A549 (cell line): ENCODE results near the gene MAPKAPK3. TPM values are rescaled to one million over a fixed set of nuclear protein-coding genes. Genes with fewer than 3 reads are reported as not detected.

ENCODE experiments used
- ATAC-seq, 2 experiments: fragments of 200-7000 bp in 1 of 2; fragments of >200 bp in 1 of 2; cut with Nextera tagmentation in 1 of 2; cut with Tn5 transposase in 1 of 2; 3 replicates each; pipeline versions ENCODE4 v1.8.0 to v1.9.1; 2018 to 2020; ENCODE audit warnings: mild to moderate bottlenecking in 1 of 2, moderate library complexity in 1 of 2
- CTCF ChIA-PET: fragments of 300-600 bp; sonication (Branson Sonifier 250); formaldehyde crosslinking; extraction: SDS; loops from one replicate; lab custom pipeline; 2021; ENCODE audit warnings: antibody characterized with exemption, inconsistent platforms; lab: Yijun Ruan, JAX
- POLR2A ChIA-PET: fragments of 350-600 bp; formaldehyde crosslinking; extraction: SDS; loops from one replicate; lab custom pipeline; 2021; ENCODE audit warnings: antibody characterized with exemption, inconsistent platforms; lab: Yijun Ruan, JAX
- DNase-seq, 2 experiments: peaks; one replicate each; pipeline versions ENCODE4 v3.0.0 to v3.0.0-alpha.2; 2011 to 2016; ENCODE audit warnings: low read depth in 1 of 2, low spot score in 1 of 2
- FAIRE-seq: peaks from 2 replicates; lab custom pipeline; 2011; peaks lifted over from hg19 to GRCh38; lab: Jason Lieb, UNC
- H3K27ac ChIP-seq, 2 experiments: fragments of >200 bp; sonication (Bioruptor Twin); formaldehyde crosslinking; 3 replicates each; pipeline ENCODE4 v1.5.1; 2016 to 2017
- H3K4me1 ChIP-seq: fragments of >200 bp; sonication (Bioruptor Twin); formaldehyde crosslinking; 3 replicates; pipeline ENCODE4 v1.6.1; 2016
- H3K4me2 ChIP-seq: fragments of >200 bp; sonication (Bioruptor Twin); formaldehyde crosslinking; 3 replicates; pipeline ENCODE4 v1.6.1; 2016
- H3K4me3 ChIP-seq: fragments of >200 bp; sonication (Bioruptor Twin); formaldehyde crosslinking; 3 replicates; pipeline ENCODE4 v1.5.1; 2016
- H3K9me3 ChIP-seq: fragments of >200 bp; sonication (Bioruptor Twin); formaldehyde crosslinking; 3 replicates; pipeline ENCODE4 v1.6.1; 2016
- BHLHE40 ChIP-seq: IDR thresholded peaks from 2 replicates; pipeline ENCODE4 v1.6.1; 2012; ENCODE audit warnings: low read depth, low read length, inconsistent platforms
- EHF ChIP-seq: fragments of 250-450 bp; sonication (Bioruptor Pico); IDR thresholded peaks from 2 replicates; pipeline ENCODE4 v1.5.0; 2020; ENCODE audit warnings: mild to moderate bottlenecking
- EHMT2 ChIP-seq: fragments of 200-600 bp; sonication (generic); IDR thresholded peaks from 2 replicates; pipeline ENCODE4 v1.6.1; 2016; ENCODE audit warnings: antibody characterized with exemption, low read depth, mild to moderate bottlenecking, moderate library complexity
- FOSB ChIP-seq: fragments of 250-450 bp; sonication (Bioruptor Pico); IDR thresholded peaks from 2 replicates; pipeline ENCODE4 v1.5.0; 2020; ENCODE audit warnings: mild to moderate bottlenecking, moderate library complexity
- HDAC2 ChIP-seq: fragments of 200-600 bp; sonication (generic); IDR thresholded peaks from 2 replicates; pipeline ENCODE4 v1.6.1; 2016
- HOXB13 ChIP-seq: fragments of 250-450 bp; sonication (Bioruptor Pico); IDR thresholded peaks from 2 replicates; pipeline ENCODE4 v1.5.0; 2020; ENCODE audit warnings: low read depth, mild to moderate bottlenecking, moderate library complexity
- HOXB5 ChIP-seq: fragments of 250-450 bp; sonication (Bioruptor Pico); IDR thresholded peaks from 2 replicates; pipeline ENCODE4 v1.5.0; 2020; ENCODE audit warnings: mild to moderate bottlenecking, moderate library complexity
- JUN ChIP-seq, 2 experiments: fragments of >200 bp; sonication (Bioruptor Twin); formaldehyde crosslinking; IDR thresholded peaks; 2 replicates in 1 of 2; 3 replicates in 1 of 2; pipeline ENCODE4 v1.6.1; 2016 to 2017
- JUNB ChIP-seq: fragments of >200 bp; sonication (Bioruptor Twin); formaldehyde crosslinking; IDR thresholded peaks from 2 replicates; pipeline ENCODE4 v1.6.1; 2016
- MAZ ChIP-seq: fragments of 150-350 bp; IDR thresholded peaks from 2 replicates; pipeline ENCODE4 v1.6.1; 2014; ENCODE audit warnings: antibody characterized with exemption, low read depth, low read length, borderline replicate concordance
- POLR2A ChIP-seq: IDR thresholded peaks from 2 replicates; pipeline ENCODE4 v1.6.1; 2012; ENCODE audit warnings: mild to moderate bottlenecking, low read length
- RAD21 ChIP-seq, 2 experiments: fragments of >200 bp in 1 of 2; sonication (Bioruptor Twin) in 1 of 2; formaldehyde crosslinking in 1 of 2; IDR thresholded peaks in 1 of 2; conservative IDR thresholded peaks in 1 of 2; 2 replicates in 1 of 2; 3 replicates in 1 of 2; pipeline ENCODE4 v1.6.1; 2012 to 2018; ENCODE audit warnings: inconsistent platforms in 1 of 2
- RCOR1 ChIP-seq: fragments of 150-350 bp; IDR thresholded peaks from 2 replicates; pipeline ENCODE4 v1.6.1; 2014; ENCODE audit warnings: antibody characterized with exemption, low read length, low read depth
- RFX5 ChIP-seq: fragments of 450-650 bp; IDR thresholded peaks from 2 replicates; pipeline ENCODE4 v1.7.1; 2014; ENCODE audit warnings: antibody characterized with exemption, mild to moderate bottlenecking, moderate library complexity
- SMC3 ChIP-seq: fragments of >200 bp; sonication (Bioruptor Twin); formaldehyde crosslinking; IDR thresholded peaks from 3 replicates; pipeline ENCODE4 v1.6.1; 2018; ENCODE audit warnings: inconsistent platforms
- SREBF2 ChIP-seq: fragments of 450-650 bp; IDR thresholded peaks from 2 replicates; pipeline ENCODE4 v1.6.1; 2014; ENCODE audit warnings: mild to moderate bottlenecking, moderate library complexity
- WGBS: methylation state at CpG from one replicate; pipeline ENCODE4 v1.1.6; 2017; ENCODE audit errors: missing lambda C conversion rate; 5-methylcytosine and 5-hydroxymethylcytosine counted together
- polyA plus RNA-seq, 4 experiments: library from polyadenylated mRNA; depleted of rRNA in 3 of 4; stranded (reverse); fragments of >200 nt; fragmentation: RNase III in 1 of 4; extraction: RNeasy Plus Mini Kit Qiagen cat#74134 plus additional on column Dnase treatment in 1 of 4; gene quantifications; 2 replicates in 3 of 4; 3 replicates in 1 of 4; pipeline ENCODE4 v1.2.3, GENCODE V29; 2011 to 2017
- TF ChIP-seq, protein P1 (sequence below): fragments of >200 bp; sonication (Bioruptor Twin); formaldehyde crosslinking; IDR thresholded peaks from 2 replicates; pipeline ENCODE4 v1.6.1; 2016
- TF ChIP-seq, protein P2 (sequence below): fragments of 200-600 bp; sonication (generic); IDR thresholded peaks from 2 replicates; pipeline ENCODE4 v1.6.1; 2016; ENCODE audit warnings: antibody characterized with exemption, mild to moderate bottlenecking, moderate library complexity
- TF ChIP-seq, protein P3 (sequence below): fragments of 150-350 bp; IDR thresholded peaks from 2 replicates; pipeline ENCODE4 v1.6.1; 2014; ENCODE audit warnings: low read depth, mild to moderate bottlenecking, low read length
- TF ChIP-seq, protein P4 (sequence below): fragments of >200 bp; sonication (Bioruptor Twin); formaldehyde crosslinking; IDR thresholded peaks from 3 replicates; pipeline ENCODE4 v1.6.1; 2016
- TF ChIP-seq, protein P5 (sequence below): IDR thresholded peaks from 2 replicates; pipeline ENCODE4 v1.6.1; 2012; ENCODE audit warnings: low read depth, borderline replicate concordance
- TF ChIP-seq, protein P6 (sequence below): fragments of 250-450 bp; sonication (Bioruptor Pico); IDR thresholded peaks from 2 replicates; pipeline ENCODE4 v1.5.0; 2021; ENCODE audit warnings: mild to moderate bottlenecking, moderate library complexity, borderline replicate concordance
- TF ChIP-seq, protein P7 (sequence below): IDR thresholded peaks from 2 replicates; pipeline ENCODE4 v1.6.1; 2012

The MAPKAPK3 gene
- polyA plus RNA-seq, 2 of the 4 experiments (the other 2 are of a cell fraction), result 14.6 to 16.5 TPM

DNA sequence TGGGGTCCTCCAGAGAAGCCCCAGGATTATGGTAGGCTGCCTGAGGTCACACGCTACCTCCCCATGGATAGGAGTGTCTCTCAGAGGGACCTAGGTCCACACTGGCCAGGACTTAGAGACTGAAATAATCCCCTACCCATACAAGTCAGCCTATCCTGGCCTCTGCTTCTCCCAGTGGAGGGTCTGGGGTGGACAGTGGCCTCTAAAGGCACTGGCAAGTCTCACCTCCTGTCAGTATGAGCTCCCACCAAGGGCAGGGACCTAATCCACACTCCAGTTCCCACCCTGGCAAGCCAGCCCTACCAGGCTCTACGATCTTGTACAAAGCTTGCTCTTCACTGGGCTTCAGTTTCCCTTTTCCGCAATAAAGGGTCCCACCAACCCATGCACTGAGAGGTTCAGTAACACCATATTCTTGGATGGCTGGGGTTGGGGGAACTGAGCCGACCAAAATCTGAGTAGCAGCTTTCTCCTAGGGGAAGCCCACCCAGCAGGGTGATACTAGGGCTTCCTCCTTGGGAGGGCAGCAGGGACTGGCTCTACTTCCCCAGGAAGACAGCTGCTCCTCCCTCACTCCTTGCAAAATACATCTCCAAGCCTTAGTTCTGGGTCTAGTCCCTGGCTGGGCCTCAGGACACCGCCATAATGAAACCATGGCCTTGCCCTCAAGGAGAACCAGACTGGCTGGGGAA is 7.7 kb upstream of the MAPKAPK3 start:
- ChIA-PET CTCF (interaction anchor here (0.8 to 18.5 kb wide), 3 partner anchors 20 to 802 kb away, joined by 3 to 375 read pairs (median 3); partner anchors contain the start of genes C3orf18 and HEMK1), POLR2A (interaction anchor here (1.0 kb wide), 1 partner anchor 40 kb away, joined by 4 read pairs; the partner anchor contains the start of gene HEMK1)
- Histone ChIP-seq H3K4me3 (no peak overlapping the region), H3K9me3 (no peaks in the 10 kb centered on the region), H3K4me1 (peaks cover 25% of the 10 kb centered on the region), H3K4me2 (no peak overlapping the region), H3K27ac (no peak overlapping the region)
- ATAC-seq (no peak), DNase-seq (no peak), FAIRE-seq (no peak)
- TF ChIP-seq, protein P1, sequence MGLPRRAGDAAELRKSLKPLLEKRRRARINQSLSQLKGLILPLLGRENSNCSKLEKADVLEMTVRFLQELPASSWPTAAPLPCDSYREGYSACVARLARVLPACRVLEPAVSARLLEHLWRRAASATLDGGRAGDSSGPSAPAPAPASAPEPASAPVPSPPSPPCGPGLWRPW, result no peak
- TF ChIP-seq SMC3 (no peak), JUN (IDR thresholded peaks at IDR 0.05) (no peak), EHF (CRISPR knock-in tag) (no peak)
- TF ChIP-seq, protein P2, sequence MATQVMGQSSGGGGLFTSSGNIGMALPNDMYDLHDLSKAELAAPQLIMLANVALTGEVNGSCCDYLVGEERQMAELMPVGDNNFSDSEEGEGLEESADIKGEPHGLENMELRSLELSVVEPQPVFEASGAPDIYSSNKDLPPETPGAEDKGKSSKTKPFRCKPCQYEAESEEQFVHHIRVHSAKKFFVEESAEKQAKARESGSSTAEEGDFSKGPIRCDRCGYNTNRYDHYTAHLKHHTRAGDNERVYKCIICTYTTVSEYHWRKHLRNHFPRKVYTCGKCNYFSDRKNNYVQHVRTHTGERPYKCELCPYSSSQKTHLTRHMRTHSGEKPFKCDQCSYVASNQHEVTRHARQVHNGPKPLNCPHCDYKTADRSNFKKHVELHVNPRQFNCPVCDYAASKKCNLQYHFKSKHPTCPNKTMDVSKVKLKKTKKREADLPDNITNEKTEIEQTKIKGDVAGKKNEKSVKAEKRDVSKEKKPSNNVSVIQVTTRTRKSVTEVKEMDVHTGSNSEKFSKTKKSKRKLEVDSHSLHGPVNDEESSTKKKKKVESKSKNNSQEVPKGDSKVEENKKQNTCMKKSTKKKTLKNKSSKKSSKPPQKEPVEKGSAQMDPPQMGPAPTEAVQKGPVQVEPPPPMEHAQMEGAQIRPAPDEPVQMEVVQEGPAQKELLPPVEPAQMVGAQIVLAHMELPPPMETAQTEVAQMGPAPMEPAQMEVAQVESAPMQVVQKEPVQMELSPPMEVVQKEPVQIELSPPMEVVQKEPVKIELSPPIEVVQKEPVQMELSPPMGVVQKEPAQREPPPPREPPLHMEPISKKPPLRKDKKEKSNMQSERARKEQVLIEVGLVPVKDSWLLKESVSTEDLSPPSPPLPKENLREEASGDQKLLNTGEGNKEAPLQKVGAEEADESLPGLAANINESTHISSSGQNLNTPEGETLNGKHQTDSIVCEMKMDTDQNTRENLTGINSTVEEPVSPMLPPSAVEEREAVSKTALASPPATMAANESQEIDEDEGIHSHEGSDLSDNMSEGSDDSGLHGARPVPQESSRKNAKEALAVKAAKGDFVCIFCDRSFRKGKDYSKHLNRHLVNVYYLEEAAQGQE, result no peak
- TF ChIP-seq, protein P3, sequence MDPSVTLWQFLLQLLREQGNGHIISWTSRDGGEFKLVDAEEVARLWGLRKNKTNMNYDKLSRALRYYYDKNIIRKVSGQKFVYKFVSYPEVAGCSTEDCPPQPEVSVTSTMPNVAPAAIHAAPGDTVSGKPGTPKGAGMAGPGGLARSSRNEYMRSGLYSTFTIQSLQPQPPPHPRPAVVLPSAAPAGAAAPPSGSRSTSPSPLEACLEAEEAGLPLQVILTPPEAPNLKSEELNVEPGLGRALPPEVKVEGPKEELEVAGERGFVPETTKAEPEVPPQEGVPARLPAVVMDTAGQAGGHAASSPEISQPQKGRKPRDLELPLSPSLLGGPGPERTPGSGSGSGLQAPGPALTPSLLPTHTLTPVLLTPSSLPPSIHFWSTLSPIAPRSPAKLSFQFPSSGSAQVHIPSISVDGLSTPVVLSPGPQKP, result no peak
- TF ChIP-seq, protein P4, sequence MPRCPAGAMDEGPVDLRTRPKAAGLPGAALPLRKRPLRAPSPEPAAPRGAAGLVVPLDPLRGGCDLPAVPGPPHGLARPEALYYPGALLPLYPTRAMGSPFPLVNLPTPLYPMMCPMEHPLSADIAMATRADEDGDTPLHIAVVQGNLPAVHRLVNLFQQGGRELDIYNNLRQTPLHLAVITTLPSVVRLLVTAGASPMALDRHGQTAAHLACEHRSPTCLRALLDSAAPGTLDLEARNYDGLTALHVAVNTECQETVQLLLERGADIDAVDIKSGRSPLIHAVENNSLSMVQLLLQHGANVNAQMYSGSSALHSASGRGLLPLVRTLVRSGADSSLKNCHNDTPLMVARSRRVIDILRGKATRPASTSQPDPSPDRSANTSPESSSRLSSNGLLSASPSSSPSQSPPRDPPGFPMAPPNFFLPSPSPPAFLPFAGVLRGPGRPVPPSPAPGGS, result no peak
- WGBS, result 96% methylated on average over 5 of the region's 5 CpGs

DNA sequence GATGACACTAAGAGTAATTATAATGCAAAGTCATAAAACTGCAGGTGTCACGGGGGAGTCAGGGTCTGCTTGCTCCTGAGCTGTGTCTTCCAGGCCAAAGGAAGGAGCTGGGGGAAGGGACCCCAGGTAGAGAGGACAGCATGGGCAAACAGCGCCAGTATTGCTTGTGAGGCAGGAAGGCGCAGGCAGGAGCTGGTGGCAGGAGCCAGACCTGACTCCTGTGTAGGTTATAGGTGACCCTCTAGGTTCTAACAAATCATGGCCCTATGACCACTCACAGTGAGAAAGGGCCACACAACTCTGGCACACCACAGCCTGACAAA is 7.2 kb upstream of the MAPKAPK3 start:
- CTCF ChIA-PET, result interaction anchor here (1.3 to 18.5 kb wide), 3 partner anchors 21 to 59 kb away, joined by 3 to 375 read pairs (median 3); partner anchors contain the start of genes C3orf18 and HEMK1
- Histone ChIP-seq H3K9me3 (no peaks in the 10 kb centered on the region), H3K4me1 (peaks cover 25% of the 10 kb centered on the region), H3K27ac (no peak overlapping the region), H3K4me3 (no peak overlapping the region), H3K4me2 (no peak overlapping the region)
- DNase-seq (no peak), ATAC-seq (no peak), FAIRE-seq (no peak)
- POLR2A ChIA-PET, result interaction anchor here (1.0 kb wide), 1 partner anchor 40 kb away, joined by 4 read pairs; the partner anchor contains the start of gene HEMK1
- 90% methylated on average over 3 of the region's 3 CpGs for WGBS
- TF ChIP-seq BHLHE40, result no peak
- TF ChIP-seq MAZ, result no peak
- no peak for TF ChIP-seq FOSB (CRISPR knock-in tag)
- TF ChIP-seq, protein P5, sequence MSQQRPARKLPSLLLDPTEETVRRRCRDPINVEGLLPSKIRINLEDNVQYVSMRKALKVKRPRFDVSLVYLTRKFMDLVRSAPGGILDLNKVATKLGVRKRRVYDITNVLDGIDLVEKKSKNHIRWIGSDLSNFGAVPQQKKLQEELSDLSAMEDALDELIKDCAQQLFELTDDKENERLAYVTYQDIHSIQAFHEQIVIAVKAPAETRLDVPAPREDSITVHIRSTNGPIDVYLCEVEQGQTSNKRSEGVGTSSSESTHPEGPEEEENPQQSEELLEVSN, result no peak
- TF ChIP-seq, protein P6, sequence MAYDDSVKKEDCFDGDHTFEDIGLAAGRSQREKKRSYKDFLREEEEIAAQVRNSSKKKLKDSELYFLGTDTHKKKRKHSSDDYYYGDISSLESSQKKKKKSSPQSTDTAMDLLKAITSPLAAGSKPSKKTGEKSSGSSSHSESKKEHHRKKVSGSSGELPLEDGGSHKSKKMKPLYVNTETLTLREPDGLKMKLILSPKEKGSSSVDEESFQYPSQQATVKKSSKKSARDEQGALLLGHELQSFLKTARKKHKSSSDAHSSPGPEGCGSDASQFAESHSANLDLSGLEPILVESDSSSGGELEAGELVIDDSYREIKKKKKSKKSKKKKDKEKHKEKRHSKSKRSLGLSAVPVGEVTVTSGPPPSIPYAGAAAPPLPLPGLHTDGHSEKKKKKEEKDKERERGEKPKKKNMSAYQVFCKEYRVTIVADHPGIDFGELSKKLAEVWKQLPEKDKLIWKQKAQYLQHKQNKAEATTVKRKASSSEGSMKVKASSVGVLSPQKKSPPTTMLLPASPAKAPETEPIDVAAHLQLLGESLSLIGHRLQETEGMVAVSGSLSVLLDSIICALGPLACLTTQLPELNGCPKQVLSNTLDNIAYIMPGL (CRISPR knock-in tag), result no peak
- TF ChIP-seq RFX5, result no peak
- TF ChIP-seq HDAC2, result no peak
- no peak for TF ChIP-seq HOXB13 (CRISPR knock-in tag)
- TF ChIP-seq, protein P3, result no peak
- TF ChIP-seq EHMT2, result no peak
- no peak for TF ChIP-seq RAD21 (conservative IDR thresholded peaks at IDR 0.05 in 1 of 2, IDR thresholded peaks at IDR 0.05 in 1 of 2)
- TF ChIP-seq, protein P7, sequence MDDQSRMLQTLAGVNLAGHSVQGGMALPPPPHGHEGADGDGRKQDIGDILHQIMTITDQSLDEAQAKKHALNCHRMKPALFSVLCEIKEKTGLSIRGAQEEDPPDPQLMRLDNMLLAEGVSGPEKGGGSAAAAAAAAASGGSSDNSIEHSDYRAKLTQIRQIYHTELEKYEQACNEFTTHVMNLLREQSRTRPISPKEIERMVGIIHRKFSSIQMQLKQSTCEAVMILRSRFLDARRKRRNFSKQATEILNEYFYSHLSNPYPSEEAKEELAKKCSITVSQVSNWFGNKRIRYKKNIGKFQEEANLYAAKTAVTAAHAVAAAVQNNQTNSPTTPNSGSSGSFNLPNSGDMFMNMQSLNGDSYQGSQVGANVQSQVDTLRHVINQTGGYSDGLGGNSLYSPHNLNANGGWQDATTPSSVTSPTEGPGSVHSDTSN, result no peak
- TF ChIP-seq JUNB, result no peak
- no peak for TF ChIP-seq HOXB5 (CRISPR knock-in tag)
- TF ChIP-seq SREBF2, result no peak
- TF ChIP-seq POLR2A, result no peak
- no peak for TF ChIP-seq RCOR1
- TF ChIP-seq, protein P4, result no peak
